ENCODE data around the gene LYPD3.

GRCh38 chr19:43502419-43502976 is 37.1 kb upstream of the LYPD3 start:
- TF ChIP-seq CTCF (conservative IDR thresholded peaks at IDR 0.05; ENCODE audit: low read depth in 2 of 2), result 0 out of 4 replicates have a peak, but pooled peaks of 1 of the 2 experiments have one; percentile 8
- TF ChIP-seq EZH2 (IDR thresholded peaks at IDR 0.05; ENCODE audit: low read depth, unreplicated experiment), result no peak
- no peak for TF ChIP-seq REST (IDR thresholded peaks at IDR 0.05; ENCODE audit: unreplicated experiment)
- TF ChIP-seq CREB1 (CRISPR knock-in tag; IDR thresholded peaks at IDR 0.05; ENCODE audit: low read depth), result no peak
- no peak for TF ChIP-seq ETS1 (IDR thresholded peaks at IDR 0.05)
- no peak for TF ChIP-seq EZH2phosphoT487 (IDR thresholded peaks at IDR 0.05; ENCODE audit: unreplicated experiment)
- no peak for TF ChIP-seq JUNB (IDR thresholded peaks at IDR 0.05; ENCODE audit: unreplicated experiment)
